Breast epithelium (tissue), 3 donors: Measurements from ENCODE around the gene USP46.

Experiments
- CTCF ChIP-seq, 3 donors: fragments of 450-650 bp; IDR thresholded peaks; one replicate each; pipeline ENCODE4 v1.5.1; 2016 to 2017; ENCODE audit warnings: antibody characterized with exemption in 3 of 3, mild to moderate bottlenecking in 3 of 3, moderate library complexity in 3 of 3
- POLR2AphosphoS5 ChIP-seq, 3 donors: sonication (generic); formaldehyde crosslinking; IDR thresholded peaks; one replicate each; pipeline ENCODE4 v1.6.1; 2017; ENCODE audit warnings: antibody characterized with exemption in 3 of 3

- TF ChIP-seq CTCF (IDR thresholded peaks at IDR 0.05) (no peak), POLR2AphosphoS5 (IDR thresholded peaks at IDR 0.05) (no peak)
Observed at GRCh38 chr4:52646741-52647140, 12.4 kb downstream of the USP46 start.
